Non-pigmented ciliary epithelial cell (primary cell): ENCODE results near the gene ADAD2.
A peak's percentile ranks its signal among the peaks of the same experiment; 100 is the strongest.

Experiments
- DNase-seq: peaks from one replicate; pipeline ENCODE4 v3.0.0-alpha.2; 2010; ENCODE audit warnings: low read depth

ADAD2 gene

GRCh38 chr16:84190731-84191388 lies at the start of gene ADAD2:
Gene ADAD2, plus strand, starts transcription at chr16:84191157. Its CDS starts 74 bp downstream, at chr16:84191231.
- DNase-seq = no peak

GRCh38 chr16:84143081-84143480 lies 47.9 kb upstream of the ADAD2 start:
- no peak for DNase-seq

DNA sequence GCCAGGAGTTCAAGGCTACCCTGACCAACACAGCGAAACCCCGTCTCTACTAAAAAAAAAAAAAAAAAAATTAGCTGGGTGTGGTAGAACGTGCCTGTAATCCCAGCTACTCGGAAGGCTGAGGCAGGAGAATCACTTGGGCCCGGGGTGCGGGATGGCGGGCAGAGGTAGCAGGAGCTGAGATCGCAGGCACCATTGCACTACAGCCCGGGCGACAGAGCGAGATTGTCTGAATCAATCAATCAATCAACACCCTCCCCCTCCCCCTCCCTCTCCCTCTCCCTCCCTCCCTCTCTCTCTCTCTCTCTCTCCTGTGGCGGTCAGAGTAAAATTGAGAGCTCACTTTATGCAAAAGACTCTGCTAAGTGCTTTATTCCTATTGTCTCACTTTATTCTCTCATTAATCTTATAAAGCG lies 47.2 kb upstream of the ADAD2 start:
- no peak for DNase-seq

- DNase-seq = no peak
These were observed 46.6 kb upstream of the ADAD2 start for GRCh38 chr16:84144209-84144858.

DNA sequence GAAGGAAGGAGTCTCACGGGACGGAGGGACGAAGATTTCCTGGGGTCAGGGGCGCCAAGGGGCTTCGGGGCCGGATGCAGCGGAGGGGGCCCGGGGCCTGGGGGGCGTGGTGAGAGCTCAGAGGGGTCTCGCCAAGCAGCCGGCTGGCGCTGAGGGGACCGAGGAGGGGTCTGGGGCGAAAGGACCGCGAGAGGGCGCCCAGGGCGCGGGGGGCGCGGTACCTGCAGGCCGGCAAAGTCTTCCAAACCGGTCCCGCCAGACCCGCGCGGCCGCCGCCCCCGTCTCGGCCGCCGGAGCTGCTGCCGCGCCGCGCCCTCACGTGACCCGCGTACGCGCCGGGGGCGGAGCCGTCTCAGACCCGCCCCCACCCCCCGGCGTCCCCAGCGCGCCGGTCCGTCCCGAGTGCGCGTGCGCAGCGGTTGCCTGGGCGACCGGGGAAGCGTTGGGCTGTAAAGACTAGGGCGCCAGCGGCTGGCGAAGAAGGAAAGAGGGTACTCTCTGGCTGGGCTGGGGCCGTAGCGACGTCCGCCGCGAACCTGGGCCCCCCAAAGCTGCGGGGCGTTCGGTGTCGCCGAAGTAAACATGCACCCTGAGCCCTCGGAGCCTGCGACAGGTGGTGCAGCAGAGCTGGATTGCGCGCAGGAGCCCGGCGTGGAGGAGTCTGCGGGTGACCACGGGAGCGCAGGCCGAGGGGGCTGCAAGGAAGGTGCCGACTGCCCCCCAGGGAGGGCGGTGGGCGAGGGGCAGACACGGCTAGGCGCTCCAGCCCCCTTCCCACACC lies 45.9 kb upstream of the ADAD2 start, which contains the start of the genes DNAAF1 and HSDL1:
TSS of gene DNAAF1 (plus strand) at position 450 of the 781 bp plus-strand sequence. CDS start at position 583, 133 bp downstream.
TSS of gene HSDL1 (minus strand) at position 319 of the 781 bp plus-strand sequence. CDS start 13,856 bp downstream, outside the sequence.
- DNase-seq = peak; percentile 17

DNA sequence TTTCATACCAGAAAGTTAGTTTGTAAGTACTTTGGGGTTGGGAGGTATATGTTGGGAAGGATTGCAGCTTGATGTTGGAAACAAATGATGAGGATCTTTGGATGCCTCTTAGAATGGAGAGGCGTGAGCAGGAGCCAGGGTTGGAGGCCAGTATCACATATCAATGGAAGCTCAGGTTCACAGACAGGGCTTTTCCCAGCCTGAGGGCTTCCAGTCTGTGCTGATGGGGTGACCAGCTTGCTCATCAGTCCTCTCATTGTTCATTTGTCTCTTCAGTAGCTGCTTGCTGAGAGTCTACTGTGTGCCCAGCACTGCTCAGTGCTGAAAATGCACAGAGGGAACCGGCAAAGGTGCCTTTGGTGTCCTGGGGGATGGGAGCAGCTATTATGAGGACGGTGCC lies 40.0 kb upstream of the ADAD2 start:
- DNase-seq = no peak

DNA sequence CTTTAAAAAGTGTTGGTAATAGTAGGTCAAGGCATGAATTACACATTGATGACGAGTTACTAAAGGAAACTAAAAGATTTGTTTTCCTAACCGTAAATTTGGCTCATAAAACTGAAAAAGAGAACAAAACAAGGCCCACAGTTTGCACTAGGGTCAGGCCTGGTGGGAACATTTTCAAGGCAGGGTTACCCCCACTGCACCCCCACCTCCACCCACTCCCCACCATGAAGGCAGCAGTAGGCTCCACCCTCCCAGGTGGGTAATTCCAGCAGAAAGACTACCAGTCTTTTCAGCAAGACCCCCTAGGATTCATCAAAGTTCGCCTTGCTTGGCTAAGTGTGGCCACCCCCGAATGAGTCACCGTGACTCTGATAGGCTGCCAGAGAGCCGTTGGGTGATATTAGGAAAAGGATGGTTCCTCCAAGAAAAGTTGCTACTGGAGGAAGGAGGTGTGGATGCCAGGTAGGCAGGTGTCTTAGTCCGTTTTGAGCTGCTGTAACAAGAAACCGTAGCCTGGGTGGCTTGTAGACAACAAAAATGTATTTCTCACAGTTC lies 37.2 kb upstream of the ADAD2 start:
- no peak for DNase-seq

DNA sequence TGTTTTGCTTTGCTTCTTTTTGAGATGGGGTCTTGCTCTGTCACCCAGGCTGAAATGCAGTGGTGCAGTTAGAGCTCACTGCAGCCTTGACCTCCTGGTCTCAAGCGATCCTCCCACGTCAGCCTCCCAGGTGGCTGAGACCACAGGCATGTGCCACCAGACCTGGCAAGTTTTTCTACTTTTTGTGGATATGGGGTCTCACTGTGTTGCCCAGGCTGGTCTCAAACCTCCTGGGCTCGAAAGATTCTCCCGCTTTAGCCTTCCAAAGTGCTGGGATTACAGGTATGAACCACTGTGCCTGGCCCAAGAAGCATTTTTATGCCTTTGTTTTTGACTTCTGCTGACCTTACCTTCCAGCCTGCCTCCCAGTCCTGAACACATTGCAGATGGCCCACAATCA lies 35.7 kb upstream of the ADAD2 start:
- no peak for DNase-seq

DNA sequence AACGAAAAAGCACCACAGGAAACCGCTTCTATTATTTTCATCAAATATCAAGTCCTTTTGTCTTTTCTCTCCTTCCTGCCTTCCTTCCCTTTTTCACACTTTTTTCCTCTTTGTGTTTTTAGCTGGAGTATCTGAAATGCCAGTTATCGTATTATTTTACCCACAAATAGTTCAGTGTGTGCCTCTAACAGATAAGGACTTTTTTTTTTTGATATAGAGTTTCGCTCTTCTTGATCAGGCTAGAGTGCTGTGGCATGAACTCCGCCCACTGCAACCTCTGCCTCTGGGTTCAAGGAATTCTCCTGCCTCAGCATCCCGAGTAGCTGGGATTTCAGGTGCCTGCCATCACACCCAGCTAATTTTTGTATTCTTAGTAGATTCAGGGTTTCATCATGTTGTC lies 35.2 kb upstream of the ADAD2 start:
- no peak for DNase-seq

DNA sequence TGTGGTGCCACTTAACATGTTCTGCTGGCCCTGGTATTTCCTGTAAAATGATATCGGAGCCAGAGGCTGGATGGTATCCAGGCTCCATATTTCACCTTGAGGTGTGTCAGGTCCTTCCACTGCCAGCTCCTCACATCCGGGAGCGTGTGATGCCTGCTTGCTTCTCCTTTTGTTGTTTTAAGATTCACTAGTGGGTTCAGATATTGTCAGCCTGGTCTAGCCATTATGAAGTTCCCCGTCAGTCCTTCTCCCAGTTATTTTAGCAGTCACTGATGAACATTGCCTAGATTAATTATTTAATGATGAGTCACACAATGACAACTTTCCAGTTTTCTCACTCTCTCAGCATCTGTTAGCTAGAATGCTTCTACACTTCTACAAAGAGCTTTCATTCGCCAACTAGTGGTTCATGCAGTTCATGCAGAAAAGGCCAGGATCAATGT lies 34.6 kb upstream of the ADAD2 start:
- no peak for DNase-seq

DNA sequence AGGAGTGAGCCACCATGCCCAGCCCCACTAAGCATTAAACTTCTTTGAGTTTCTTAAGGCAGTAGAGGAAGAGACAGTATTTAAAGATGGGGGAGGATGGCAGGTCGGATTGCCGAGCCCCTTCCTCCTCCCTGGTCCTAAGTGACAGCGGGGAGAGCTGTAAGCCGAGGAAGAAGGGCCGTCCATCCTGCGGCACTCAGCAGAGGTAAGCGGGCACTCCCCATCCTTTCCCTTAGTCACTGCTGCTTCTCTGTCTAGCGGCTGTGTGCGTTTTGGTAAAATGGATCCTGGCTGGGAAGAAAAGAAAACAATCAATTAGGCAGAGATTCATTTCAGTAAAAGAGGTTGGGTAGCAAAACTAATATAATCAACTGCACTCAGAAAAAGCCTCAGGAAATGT lies 31.9 kb upstream of the ADAD2 start:
- no peak for DNase-seq

DNA sequence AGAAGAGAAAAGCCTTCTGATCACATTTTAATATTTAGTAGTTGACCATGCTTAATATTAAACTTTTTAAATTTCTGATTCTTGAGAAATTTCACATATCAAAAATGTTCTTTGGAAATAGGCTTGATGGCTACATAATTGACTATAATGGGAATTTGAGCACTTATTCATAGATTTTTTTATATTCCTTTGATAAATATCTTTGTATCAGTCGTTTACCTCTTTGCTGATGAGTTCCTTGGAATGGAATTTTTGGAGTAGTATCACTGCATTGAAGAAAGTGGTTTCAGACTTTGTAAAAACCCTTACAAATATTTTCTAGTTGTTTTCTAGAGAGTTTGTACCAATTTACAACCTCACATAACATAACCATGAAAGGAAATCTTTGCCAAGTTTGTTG lies 31.2 kb upstream of the ADAD2 start:
- DNase-seq = no peak

DNA sequence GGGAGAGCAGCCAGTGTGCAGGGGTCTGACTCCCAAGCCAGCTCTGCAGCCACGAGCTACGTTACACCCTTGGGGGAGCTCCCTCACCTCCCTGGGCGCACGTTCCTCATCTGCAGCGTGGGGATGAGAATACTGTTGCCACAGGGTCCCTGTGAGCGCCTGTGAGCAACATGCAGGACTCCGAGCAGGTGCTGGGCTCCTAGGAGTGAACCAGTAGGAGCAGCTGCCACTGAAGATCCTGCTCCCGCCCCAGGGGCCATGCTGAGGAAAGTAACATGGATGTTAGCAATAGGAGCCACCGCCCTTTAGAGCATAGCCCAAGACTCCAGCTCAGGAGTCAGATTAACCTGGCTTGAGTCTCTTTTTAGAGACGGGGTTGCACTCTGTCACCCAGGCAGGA lies 29.9 kb upstream of the ADAD2 start:
- DNase-seq = no peak

DNA sequence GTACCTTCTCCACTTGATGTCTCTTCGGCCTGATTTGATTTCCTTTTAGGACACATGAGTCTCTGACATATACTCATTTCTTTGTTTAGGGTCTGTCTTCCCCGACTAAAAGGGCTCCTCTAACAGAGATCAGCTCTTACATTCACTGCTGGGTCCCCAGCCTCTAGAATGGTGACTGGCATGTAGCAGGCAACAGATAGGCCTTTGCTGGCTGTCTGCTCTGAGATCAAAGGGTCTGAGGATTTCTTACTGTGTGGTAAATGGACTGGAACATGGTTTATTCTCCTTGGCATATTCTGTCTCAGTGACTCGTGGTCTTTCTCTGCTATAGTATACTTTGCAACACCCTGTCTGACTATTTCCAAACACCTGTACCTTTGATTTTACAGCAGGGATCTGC lies 29.2 kb upstream of the ADAD2 start:
- no peak for DNase-seq

DNA sequence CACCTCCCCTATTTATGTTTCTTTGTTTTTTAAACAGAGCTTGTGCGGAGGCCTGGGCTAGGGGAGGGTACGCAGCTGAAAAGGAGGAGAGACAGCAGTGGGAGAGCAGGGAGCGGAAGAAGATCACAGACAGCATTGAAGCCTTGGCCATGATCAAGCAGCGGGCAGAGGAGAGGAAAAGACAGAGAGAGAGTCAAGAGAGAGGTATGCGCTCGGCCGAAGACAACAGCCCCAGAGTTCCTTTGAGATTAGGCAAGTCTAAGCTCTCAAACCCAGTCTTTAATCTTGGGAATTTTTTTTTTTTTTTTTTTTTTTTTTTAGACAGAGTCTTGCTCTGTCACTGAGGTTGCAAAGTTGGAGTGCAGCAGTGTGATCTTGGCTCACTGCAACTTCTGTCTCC lies 25.2 kb upstream of the ADAD2 start:
- no peak for DNase-seq

DNA sequence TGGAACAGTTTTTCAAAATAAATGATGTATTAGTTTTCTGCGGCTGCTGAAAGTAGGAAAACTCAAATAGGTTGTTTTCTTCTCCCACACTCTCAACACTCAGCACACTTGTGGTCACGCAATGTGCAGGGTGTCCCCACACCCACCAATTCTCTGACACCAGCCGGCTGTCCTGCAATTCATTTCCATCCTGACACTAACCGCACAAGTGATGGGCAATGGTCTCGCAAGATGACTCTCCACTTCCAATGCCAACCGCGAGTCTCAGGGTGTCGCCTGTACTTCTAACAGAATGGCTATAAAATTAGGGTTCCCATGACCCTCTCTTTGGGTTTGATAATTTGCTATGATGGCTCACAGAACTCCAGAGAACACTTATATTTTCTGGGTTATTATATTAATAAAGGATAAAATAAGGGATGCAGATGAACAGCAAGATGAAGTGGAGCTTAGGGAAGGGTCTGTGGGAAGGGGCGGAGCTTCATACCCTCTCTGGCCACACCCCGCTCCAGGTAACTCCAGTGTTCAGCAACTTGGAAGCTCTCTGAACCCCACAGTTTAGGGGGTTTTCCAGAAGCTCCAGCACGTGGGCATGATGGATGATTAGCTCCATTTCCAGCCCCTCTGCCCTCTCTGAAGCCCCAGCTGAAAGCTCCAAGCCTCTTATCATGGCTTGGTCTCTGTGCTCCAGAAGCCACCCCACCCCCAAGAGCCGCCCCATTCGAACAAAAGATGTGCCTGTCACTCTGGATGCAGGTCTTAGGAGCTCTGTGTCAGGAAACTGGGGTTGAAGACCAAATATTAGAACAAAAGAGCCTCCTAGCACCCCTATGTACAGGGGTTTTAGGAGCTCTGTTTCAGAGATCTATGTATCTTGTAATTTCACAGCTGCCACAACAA lies 23.9 kb upstream of the ADAD2 start:
- no peak for DNase-seq

DNA sequence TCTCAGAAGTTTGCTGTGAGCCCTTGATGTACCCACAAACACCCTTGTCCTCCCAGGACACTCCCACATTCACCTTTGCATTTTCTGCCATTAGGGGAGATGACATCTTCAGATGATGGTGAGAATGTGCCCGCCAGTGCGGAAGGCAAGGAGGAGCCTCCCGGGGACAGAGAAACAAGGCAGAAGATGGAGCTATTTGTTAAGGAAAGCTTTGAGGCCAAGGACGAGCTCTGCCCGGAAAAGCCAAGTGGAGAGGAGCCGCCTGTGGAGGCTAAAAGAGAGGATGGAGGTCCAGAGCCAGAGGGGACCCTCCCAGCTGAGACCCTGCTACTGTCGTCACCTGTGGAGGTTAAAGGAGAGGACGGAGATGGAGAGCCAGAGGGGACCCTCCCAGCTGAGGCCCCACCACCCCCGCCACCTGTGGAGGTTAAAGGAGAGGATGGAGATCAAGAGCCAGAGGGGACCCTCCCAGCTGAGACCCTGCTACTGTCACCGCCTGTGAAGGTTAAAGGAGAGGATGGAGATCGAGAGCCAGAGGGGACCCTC lies 21.1 kb upstream of the ADAD2 start:
- DNase-seq = no peak

- DNase-seq = no peak
These were observed 16.6 kb upstream of the ADAD2 start for GRCh38 chr16:84174396-84174795.

- no peak for DNase-seq
These were observed 15.4 kb upstream of the ADAD2 start for GRCh38 chr16:84175350-84176081.
